Mesenchymal stem cell (in vitro differentiated cells and primary cell): ENCODE results near the gene ADARB2.

Experiments used
- DNase-seq: peaks from one replicate; pipeline ENCODE4 v3.0.0-alpha.2; 2013
- H2AFZ ChIP-seq: one replicate; pipeline ENCODE4 v1.6.1; 2013; ENCODE audit warnings: low read depth, mild to moderate bottlenecking, control low read depth, inconsistent platforms, low read length, moderate library complexity
- H2AK5ac ChIP-seq: 2 replicates; pipeline ENCODE4 v1.6.1; 2013; ENCODE audit warnings: low read length, moderate library complexity, mild to moderate bottlenecking, inconsistent platforms; ENCODE audit not compliant: severe bottlenecking
- H2BK120ac ChIP-seq: one replicate; pipeline ENCODE4 v1.6.1; 2013; ENCODE audit warnings: low read depth, mild to moderate bottlenecking, inconsistent platforms, low read length, moderate library complexity
- H2BK12ac ChIP-seq, 2 experiments: one replicate each; pipeline ENCODE4 v1.6.1; 2013; ENCODE audit warnings: inconsistent platforms in 2 of 2, low read length in 2 of 2, mild to moderate bottlenecking in 2 of 2, moderate library complexity in 2 of 2, control low read depth in 1 of 2
- H2BK15ac ChIP-seq: one replicate; pipeline ENCODE4 v1.6.1; 2013; ENCODE audit warnings: mild to moderate bottlenecking, low read depth, inconsistent platforms; ENCODE audit not compliant: poor library complexity, severe bottlenecking
- H2BK5ac ChIP-seq: 2 replicates; pipeline ENCODE4 v1.6.1; 2013; ENCODE audit warnings: low read depth, mild to moderate bottlenecking, low read length, control low read depth, inconsistent platforms; ENCODE audit not compliant: poor library complexity, severe bottlenecking
- H3K14ac ChIP-seq, 2 experiments: one replicate each; pipeline ENCODE4 v1.6.1; 2013; ENCODE audit warnings: inconsistent platforms in 2 of 2, low read length in 2 of 2, control low read depth in 1 of 2, mild to moderate bottlenecking in 1 of 2, moderate library complexity in 1 of 2
- H3K18ac ChIP-seq, 2 experiments: one replicate each; pipeline ENCODE4 v1.6.1; 2013; ENCODE audit warnings: inconsistent platforms in 2 of 2, low read length in 2 of 2, control low read depth in 1 of 2, low read depth in 1 of 2, mild to moderate bottlenecking in 1 of 2
- H3K23ac ChIP-seq, 2 experiments: one replicate each; pipeline ENCODE4 v1.6.1; 2013; ENCODE audit warnings: inconsistent platforms in 2 of 2, low read length in 2 of 2, mild to moderate bottlenecking in 2 of 2, moderate library complexity in 2 of 2, control low read depth in 1 of 2
- H3K27ac ChIP-seq: 2 replicates; pipeline ENCODE4 v1.5.1; 2013; ENCODE audit warnings: mild to moderate bottlenecking, moderate library complexity, low read length, control low read depth, inconsistent platforms; ENCODE audit not compliant: poor library complexity, severe bottlenecking
- H3K27me3 ChIP-seq, 2 experiments: 2 replicates each; pipeline versions ENCODE4 v1.6.1 to v1.7.0; 2013; ENCODE audit warnings: low read length in 2 of 2, mild to moderate bottlenecking in 2 of 2, moderate library complexity in 2 of 2, control low read depth in 1 of 2, inconsistent platforms in 1 of 2; ENCODE audit not compliant: control insufficient read depth in 1 of 2, insufficient read depth in 1 of 2
- H3K36me3 ChIP-seq, 2 experiments: 2 replicates each; pipeline versions ENCODE4 v1.6.1 to v1.7.0; 2013; ENCODE audit warnings: low read length in 2 of 2, control low read depth in 1 of 2, inconsistent platforms in 1 of 2, low read depth in 1 of 2, mild to moderate bottlenecking in 1 of 2; ENCODE audit not compliant: insufficient read depth in 2 of 2, control insufficient read depth in 1 of 2
- H3K4ac ChIP-seq, 2 experiments: one replicate each; pipeline ENCODE4 v1.6.1; 2013; ENCODE audit warnings: inconsistent platforms in 2 of 2, low read length in 2 of 2, mild to moderate bottlenecking in 2 of 2, moderate library complexity in 2 of 2, control low read depth in 1 of 2, low read depth in 1 of 2
- H3K4me1 ChIP-seq: 2 replicates; pipeline ENCODE4 v1.6.1; 2013; ENCODE audit warnings: low read depth, low read length, control low read depth; ENCODE audit not compliant: control insufficient read depth, insufficient read depth
- H3K4me2 ChIP-seq: 2 replicates; pipeline ENCODE4 v1.6.1; 2013; ENCODE audit warnings: low read length, mild to moderate bottlenecking, inconsistent platforms; ENCODE audit not compliant: poor library complexity, severe bottlenecking
- H3K4me3 ChIP-seq, 2 experiments: 2 replicates each; pipeline versions ENCODE4 v1.5.1 to v1.7.0; 2013; ENCODE audit warnings: low read length in 2 of 2, mild to moderate bottlenecking in 2 of 2, control low read depth in 1 of 2, low read depth in 1 of 2; ENCODE audit not compliant: insufficient read depth in 1 of 2
- H3K79me1 ChIP-seq: replicated peaks from 2 replicates; pipeline ENCODE4 v1.6.1; 2013; ENCODE audit warnings: mild to moderate bottlenecking, control low read depth, low read length, inconsistent platforms; ENCODE audit not compliant: poor library complexity, severe bottlenecking
- H3K9ac ChIP-seq: 2 replicates; pipeline ENCODE4 v1.7.0; 2013; ENCODE audit warnings: mild to moderate bottlenecking, low read length, moderate library complexity
- H3K9me3 ChIP-seq: 2 replicates; pipeline ENCODE4 v1.7.0; 2013; ENCODE audit warnings: mild to moderate bottlenecking, low read length; ENCODE audit not compliant: control insufficient read depth
- H4K8ac ChIP-seq: one replicate; pipeline ENCODE4 v1.6.1; 2013; ENCODE audit warnings: inconsistent platforms, mild to moderate bottlenecking, low read length, moderate library complexity
- H4K91ac ChIP-seq: one replicate; pipeline ENCODE4 v1.6.1; 2013; ENCODE audit warnings: mild to moderate bottlenecking, low read length, inconsistent platforms
- WGBS: methylation state at CpG from one replicate; pipeline ENCODE4 v1.1.7; 2013; ENCODE audit warnings: mixed read lengths; 5-methylcytosine and 5-hydroxymethylcytosine counted together

Gene ADARB2

DNA sequence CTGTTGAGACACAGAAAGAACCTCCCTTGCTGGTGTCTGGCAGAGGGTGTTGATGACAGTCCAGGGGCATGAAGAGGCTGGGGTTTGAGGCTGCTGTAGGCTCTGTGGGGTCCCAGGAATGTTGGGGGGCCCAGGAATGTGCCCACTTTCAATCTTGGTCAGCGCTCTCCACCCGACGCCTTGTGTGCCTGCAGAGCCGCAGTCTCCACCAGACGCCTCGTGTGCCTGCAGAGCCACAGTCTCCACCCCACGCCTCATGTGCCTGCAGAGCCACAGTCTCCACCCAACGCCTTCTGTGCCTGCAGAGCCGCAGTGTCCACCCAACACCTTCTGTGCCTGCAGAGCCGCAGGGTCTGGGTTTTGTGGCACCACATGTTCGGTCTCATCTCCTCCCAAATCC, 84.0 kb downstream of the ADARB2 start:
- Histone ChIP-seq H3K4me1 (no peaks in the 10 kb centered on the region), H3K36me3 (no peaks in the 10 kb centered on the region), H3K79me1 (no peaks in the 10 kb centered on the region), H4K91ac (no peak overlapping the region), H3K4me3 (no peak overlapping the region), H3K27ac (no peak overlapping the region), H3K27me3 (no peaks in the 10 kb centered on the region), H3K4ac (no peak overlapping the region), H2AK5ac (no peak overlapping the region), H2BK12ac (no peak overlapping the region), H3K14ac (no peak overlapping the region), H2BK15ac (no peak overlapping the region), H2BK5ac (no peak overlapping the region), H4K8ac (no peak overlapping the region), H3K23ac (no peak overlapping the region), H2BK120ac (no peak overlapping the region), H3K9me3 (no peaks in the 10 kb centered on the region), H2AFZ (no peak overlapping the region), H3K4me2 (no peak overlapping the region), H3K18ac (no peak overlapping the region), H3K9ac (no peak overlapping the region)
- 90% methylated on average over 11 of the region's 11 CpGs for WGBS
- no peak for DNase-seq

DNA sequence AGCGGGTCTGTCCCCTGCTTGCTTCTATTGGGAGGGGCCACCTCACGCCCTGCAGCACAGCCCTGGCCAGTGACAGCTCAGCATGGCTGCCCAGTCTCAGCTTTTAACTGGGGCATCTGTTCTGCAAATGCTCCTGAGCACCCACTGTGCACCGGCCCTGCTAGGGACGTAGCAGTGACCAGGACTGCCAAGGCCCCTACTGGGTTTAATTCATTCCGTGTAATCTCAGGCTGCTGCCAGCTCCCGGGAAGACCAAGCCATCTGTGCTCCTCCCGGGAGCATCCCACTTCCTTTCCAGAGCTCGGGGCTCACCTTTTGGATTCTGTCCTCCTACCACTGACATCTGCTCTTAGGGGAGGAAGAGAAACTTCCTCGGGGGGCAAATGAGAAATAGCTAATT, 85.2 kb downstream of the ADARB2 start:
- H2BK12ac ChIP-seq = no peak overlapping the region
- H3K14ac ChIP-seq = no peak overlapping the region
- no peak overlapping the region for H2AK5ac ChIP-seq
- no peak overlapping the region for H2BK5ac ChIP-seq
- H3K27me3 ChIP-seq = no peaks in the 10 kb centered on the region
- H2BK15ac ChIP-seq = no peak overlapping the region
- no peak overlapping the region for H3K9ac ChIP-seq
- H3K36me3 ChIP-seq = no peaks in the 10 kb centered on the region
- H3K4me2 ChIP-seq = no peak overlapping the region
- H4K91ac ChIP-seq = no peak overlapping the region
- no peak overlapping the region for H3K18ac ChIP-seq
- no peak overlapping the region for H4K8ac ChIP-seq
- H2BK120ac ChIP-seq = no peak overlapping the region
- H3K27ac ChIP-seq = no peak overlapping the region
- no peaks in the 10 kb centered on the region for H3K79me1 ChIP-seq
- no peak for DNase-seq
- no peaks in the 10 kb centered on the region for H3K4me1 ChIP-seq
- H3K9me3 ChIP-seq = no peaks in the 10 kb centered on the region
- H2AFZ ChIP-seq = no peak overlapping the region
- no peak overlapping the region for H3K4ac ChIP-seq
- no peak overlapping the region for H3K23ac ChIP-seq
- no peak overlapping the region for H3K4me3 ChIP-seq
- 66% methylated on average over 8 of the region's 9 CpGs for WGBS

DNA sequence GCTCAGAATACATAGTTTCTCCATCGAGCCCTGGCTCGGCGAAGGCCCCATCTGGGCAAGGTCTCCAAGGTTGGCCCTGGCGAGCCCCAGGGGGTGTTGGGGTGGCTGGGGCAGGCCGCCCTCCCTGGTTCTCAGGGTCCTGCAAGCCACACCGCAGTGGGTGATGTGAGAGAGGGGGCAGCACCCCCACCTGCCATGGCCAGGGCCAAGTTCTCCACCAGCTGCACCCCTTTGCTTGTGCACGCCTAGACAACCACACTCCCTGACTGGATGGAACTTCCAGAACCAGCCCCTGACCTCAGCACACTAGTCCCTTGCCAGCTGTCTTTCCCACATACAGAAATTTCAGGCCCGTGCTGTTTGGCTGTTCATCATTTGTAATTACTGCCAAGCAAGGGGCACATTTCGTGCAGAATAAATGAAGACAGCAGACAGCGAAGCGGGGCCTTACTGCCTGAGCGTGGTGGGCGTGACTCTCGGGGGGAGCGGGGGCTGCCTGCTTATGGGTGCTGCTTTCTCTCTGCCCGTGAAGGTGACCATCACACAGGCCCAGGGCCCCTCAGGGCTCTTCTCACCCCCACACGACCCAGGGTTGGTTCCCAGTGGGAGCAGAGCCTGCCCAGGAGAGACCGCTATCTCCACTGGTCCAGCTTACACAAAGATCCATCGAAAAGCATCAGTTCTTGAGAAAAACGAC, 85.9 kb downstream of the ADARB2 start:
- no peak overlapping the region for H3K18ac ChIP-seq
- H3K4me2 ChIP-seq = no peak overlapping the region
- no peak overlapping the region for H2BK12ac ChIP-seq
- no peaks in the 10 kb centered on the region for H3K4me1 ChIP-seq
- no peaks in the 10 kb centered on the region for H3K27me3 ChIP-seq
- no peak overlapping the region for H2BK5ac ChIP-seq
- H3K14ac ChIP-seq = no peak overlapping the region
- H3K9ac ChIP-seq = no peak overlapping the region
- H2BK120ac ChIP-seq = no peak overlapping the region
- no peak for DNase-seq
- no peak overlapping the region for H2AFZ ChIP-seq
- peaks cover 1% of the 10 kb centered on the region for H3K9me3 ChIP-seq
- H2AK5ac ChIP-seq = no peak overlapping the region
- H3K23ac ChIP-seq = no peak overlapping the region
- H3K79me1 ChIP-seq = no peaks in the 10 kb centered on the region
- H4K8ac ChIP-seq = no peak overlapping the region
- no peak overlapping the region for H3K4me3 ChIP-seq
- H3K4ac ChIP-seq = no peak overlapping the region
- H4K91ac ChIP-seq = no peak overlapping the region
- WGBS = 78% methylated on average over 20 of the region's 20 CpGs
- H3K27ac ChIP-seq = no peak overlapping the region
- no peak overlapping the region for H2BK15ac ChIP-seq
- no peaks in the 10 kb centered on the region for H3K36me3 ChIP-seq

DNA sequence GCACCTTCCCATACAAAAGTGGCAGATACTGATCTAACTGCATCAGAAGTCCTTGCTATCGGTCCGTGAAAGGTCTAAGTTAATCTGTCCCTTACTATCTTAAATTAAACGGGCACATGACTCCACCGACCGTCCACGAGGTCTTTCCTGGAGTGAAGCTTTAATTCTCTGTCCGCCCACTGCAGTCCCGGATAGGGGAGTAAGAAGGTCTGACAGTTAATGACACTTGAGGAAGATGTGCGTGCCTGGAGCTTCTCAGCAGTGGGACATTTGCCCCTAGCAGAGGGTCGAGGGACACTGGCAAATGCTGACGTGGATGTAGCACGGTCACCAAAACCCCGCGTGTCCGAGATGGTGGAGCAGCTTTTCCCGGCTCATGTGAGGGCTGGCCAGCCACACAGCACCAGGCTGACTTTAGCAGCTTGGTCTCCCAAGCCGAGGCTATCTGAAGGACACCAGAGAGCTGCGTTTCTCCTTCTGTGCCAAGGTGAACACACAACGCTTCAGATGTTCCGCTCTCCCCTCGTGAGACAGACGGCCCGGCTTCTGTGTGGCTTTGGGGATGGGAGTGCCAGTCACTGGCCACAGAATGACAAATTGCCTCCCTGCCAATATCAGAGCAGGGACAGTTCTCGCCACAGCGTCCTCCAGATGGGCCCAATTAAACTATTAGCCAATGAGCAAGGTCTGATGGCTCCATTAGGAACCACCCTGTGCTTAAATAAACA, 86.6 kb downstream of the ADARB2 start:
- Histone ChIP-seq H4K91ac (no peak overlapping the region), H2AFZ (no peak overlapping the region), H3K27me3 (no peaks in the 10 kb centered on the region), H2BK15ac (no peak overlapping the region), H3K36me3 (no peaks in the 10 kb centered on the region), H2AK5ac (no peak overlapping the region), H2BK12ac (no peak overlapping the region), H3K9ac (no peak overlapping the region), H3K4me1 (no peaks in the 10 kb centered on the region), H3K4me3 (no peak overlapping the region), H3K4me2 (no peak overlapping the region), H2BK120ac (no peak overlapping the region), H3K4ac (no peak overlapping the region), H3K9me3 (peaks cover 4% of the 10 kb centered on the region), H3K14ac (no peak overlapping the region), H3K18ac (no peak overlapping the region), H2BK5ac (no peak overlapping the region), H3K79me1 (no peaks in the 10 kb centered on the region), H3K27ac (no peak overlapping the region), H4K8ac (no peak overlapping the region), H3K23ac (no peak overlapping the region)
- no peak for DNase-seq
- WGBS = 83% methylated on average over 25 of the region's 25 CpGs
